Measurements from ENCODE around the gene GNS. TPM values are rescaled to one million over a fixed set of nuclear protein-coding genes. Genes with fewer than 3 reads are reported as not detected.
"Not testable (repeated sequence)": the region's sequence is repeated elsewhere in the genome, so short reads cannot be mapped to it uniquely, and the experiment has no call there.

GNS gene
- total RNA-seq, 1 donor from 2014 or later: 76.7 TPM

DNA sequence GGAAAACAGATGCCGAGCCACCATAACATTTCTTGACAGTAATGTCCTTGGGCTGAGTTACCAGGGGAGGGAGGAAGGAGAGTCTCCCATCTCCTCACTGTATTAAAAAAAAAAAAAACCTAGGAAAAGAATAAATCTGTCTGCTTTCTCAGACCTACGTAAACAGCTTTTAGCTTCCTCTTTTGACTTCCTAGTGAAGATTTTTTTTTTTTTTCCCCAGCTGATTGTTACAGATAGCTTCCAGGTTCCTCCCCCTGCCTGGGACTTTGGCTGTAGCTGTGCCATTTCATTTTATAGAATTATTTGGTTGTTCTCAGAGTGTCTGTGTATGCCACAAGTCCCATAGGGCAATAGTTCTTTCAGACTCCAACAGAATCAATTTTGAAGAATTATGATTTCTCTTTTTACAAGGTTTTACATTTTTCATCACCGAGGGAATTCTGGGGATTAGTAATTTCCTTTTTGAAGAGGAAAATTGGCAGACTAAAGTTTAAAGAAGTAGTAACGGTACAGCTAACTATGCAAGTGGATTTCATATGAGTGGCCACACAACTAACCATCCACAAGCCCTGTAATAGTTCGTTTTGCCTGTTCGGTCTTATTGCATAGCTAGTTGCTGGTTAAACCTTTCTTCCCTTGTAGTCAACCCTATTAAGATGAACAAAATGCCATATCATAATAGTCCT lies 23.1 kb upstream of the GNS start:
- H3K36me3 Mint-ChIP-seq: no peaks in the 10 kb centered on the region
- DNase-seq (ENCODE audit: extremely low spot score, unreplicated experiment): no peak
- H3K27ac Mint-ChIP-seq: no peak overlapping the region
- TF ChIP-seq, protein P1, sequence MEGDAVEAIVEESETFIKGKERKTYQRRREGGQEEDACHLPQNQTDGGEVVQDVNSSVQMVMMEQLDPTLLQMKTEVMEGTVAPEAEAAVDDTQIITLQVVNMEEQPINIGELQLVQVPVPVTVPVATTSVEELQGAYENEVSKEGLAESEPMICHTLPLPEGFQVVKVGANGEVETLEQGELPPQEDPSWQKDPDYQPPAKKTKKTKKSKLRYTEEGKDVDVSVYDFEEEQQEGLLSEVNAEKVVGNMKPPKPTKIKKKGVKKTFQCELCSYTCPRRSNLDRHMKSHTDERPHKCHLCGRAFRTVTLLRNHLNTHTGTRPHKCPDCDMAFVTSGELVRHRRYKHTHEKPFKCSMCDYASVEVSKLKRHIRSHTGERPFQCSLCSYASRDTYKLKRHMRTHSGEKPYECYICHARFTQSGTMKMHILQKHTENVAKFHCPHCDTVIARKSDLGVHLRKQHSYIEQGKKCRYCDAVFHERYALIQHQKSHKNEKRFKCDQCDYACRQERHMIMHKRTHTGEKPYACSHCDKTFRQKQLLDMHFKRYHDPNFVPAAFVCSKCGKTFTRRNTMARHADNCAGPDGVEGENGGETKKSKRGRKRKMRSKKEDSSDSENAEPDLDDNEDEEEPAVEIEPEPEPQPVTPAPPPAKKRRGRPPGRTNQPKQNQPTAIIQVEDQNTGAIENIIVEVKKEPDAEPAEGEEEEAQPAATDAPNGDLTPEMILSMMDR (conservative IDR thresholded peaks at IDR 0.05): no peak
- peaks cover 12% of the 10 kb centered on the region for H3K4me1 Mint-ChIP-seq (ENCODE audit: unreplicated experiment)
- H3K27me3 Mint-ChIP-seq: peaks cover 62% of the 10 kb centered on the region
- peak overlapping the region; percentile 91 for H3K4me3 Mint-ChIP-seq
- H3K9me3 Mint-ChIP-seq: no peaks in the 10 kb centered on the region

DNA sequence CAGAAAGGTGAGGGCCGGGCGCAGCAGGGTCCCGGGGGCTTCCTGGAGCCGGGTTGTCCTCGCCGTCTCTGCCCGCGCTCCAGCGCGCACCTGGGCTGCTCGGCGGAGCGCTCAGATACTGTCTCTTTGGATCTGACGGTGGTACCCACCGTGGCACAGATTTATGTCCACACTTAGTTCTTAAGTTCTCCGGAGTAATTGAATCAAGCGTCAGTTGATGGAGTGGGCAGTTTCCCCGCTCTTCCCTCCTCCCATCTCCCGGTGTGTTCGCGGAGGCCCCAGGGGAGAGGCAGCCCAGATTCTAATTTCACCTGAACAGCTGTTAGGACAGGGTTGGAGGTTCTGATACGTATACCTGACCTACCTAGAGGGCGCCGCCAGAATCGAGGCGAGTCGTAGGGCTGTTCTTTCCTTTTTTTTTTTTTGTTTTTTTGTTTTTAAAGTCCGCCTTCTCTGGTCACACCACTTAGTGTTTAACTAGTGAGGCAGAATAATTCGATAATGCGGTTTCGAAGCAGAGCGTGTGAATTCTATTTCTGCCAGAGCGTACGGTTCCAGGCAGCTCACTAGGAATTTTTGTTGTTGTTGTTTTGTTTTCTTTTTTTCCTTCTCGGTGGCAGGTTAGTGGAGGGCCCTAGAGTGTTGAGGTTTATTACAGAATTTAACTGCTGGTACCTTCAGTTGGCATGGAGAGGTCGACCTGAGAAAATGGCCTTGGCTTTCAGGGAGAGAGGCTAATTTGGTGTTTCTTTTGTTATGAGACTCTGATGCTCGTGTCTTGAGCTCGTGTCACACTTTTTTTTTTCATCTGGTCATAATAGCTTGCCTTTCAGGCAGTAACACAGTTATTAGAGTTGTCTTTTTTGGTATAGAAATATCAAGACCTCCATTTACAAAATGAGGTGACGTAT lies 22.3 kb upstream of the GNS start:
- Mint-ChIP-seq H3K27me3 (peaks cover 70% of the 10 kb centered on the region), H3K4me1 (ENCODE audit: unreplicated experiment) (peaks cover 12% of the 10 kb centered on the region), H3K4me3 (peak overlapping the region; percentile 91), H3K27ac (peak overlapping the region; percentile 55), H3K9me3 (no peaks in the 10 kb centered on the region), H3K36me3 (no peaks in the 10 kb centered on the region)
- no peak for DNase-seq (ENCODE audit: extremely low spot score, unreplicated experiment)
- TF ChIP-seq, protein P1 (conservative IDR thresholded peaks at IDR 0.05): no peak

DNA sequence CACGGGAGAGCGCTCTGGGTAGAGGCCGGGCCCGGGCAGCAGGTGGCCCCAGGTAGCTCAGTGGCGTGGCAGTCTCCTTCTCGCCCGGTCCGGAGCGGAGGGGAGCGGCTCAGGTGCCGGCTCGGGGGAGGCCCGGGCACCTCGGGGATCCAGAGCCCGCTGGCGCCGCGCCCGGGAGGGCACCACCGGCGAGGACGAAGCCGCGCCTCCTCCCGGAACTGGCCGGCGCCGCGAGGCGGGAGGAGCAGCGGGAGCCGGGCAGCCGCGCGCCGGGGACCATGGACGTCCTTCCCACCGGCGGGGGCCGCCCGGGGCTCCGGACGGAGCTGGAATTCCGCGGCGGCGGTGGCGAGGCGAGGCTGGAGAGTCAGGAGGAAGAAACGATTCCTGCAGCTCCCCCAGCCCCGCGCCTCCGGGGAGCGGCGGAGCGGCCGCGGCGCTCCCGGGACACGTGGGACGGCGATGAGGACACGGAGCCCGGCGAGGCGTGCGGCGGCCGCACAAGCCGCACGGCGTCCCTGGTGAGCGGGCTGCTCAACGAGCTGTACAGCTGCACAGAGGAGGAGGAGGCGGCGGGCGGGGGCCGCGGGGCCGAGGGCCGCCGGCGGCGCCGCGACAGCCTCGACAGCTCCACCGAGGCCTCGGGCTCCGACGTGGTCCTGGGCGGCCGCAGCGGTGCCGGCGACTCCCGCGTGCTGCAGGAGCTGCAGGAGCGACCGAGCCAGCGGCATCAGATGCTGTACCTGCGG lies 21.5 kb upstream of the GNS start:
- peaks cover 12% of the 10 kb centered on the region for H3K4me1 Mint-ChIP-seq (ENCODE audit: unreplicated experiment)
- H3K9me3 Mint-ChIP-seq: no peaks in the 10 kb centered on the region
- H3K36me3 Mint-ChIP-seq: no peaks in the 10 kb centered on the region
- no peak overlapping the region for H3K27ac Mint-ChIP-seq
- peak overlapping the region; percentile 84 for H3K4me3 Mint-ChIP-seq
- H3K27me3 Mint-ChIP-seq: peaks cover 78% of the 10 kb centered on the region
- DNase-seq (ENCODE audit: extremely low spot score, unreplicated experiment): no peak
- TF ChIP-seq, protein P1 (conservative IDR thresholded peaks at IDR 0.05): no peak

DNA sequence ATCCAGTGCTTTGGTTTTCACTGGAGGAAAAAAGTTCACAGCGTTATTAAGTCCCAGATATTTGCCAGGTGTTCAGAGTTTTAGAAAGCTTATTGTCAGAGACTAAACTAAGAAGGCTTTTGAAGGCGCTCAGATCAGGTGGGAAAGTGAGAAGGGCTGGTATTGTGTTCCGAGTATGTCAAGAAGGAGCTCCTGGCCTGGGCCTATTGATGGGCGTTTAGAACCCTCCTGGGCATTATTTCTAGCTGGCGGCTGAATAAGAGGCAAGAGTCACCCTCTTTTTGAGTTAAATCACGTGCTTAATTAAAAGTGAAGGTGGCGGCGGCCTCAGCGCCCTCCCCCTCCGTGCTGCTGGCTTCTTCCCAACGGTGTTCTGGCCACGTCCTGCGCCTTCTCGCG lies 20.9 kb upstream of the GNS start:
- TF ChIP-seq, protein P1 (conservative IDR thresholded peaks at IDR 0.05): no peak
- H3K9me3 Mint-ChIP-seq: no peaks in the 10 kb centered on the region
- peaks cover 12% of the 10 kb centered on the region for H3K4me1 Mint-ChIP-seq (ENCODE audit: unreplicated experiment)
- DNase-seq (ENCODE audit: extremely low spot score, unreplicated experiment): no peak
- H3K4me3 Mint-ChIP-seq: peak overlapping the region; percentile 84
- H3K27me3 Mint-ChIP-seq: peaks cover 84% of the 10 kb centered on the region
- H3K27ac Mint-ChIP-seq: peak overlapping the region; percentile 71
- no peaks in the 10 kb centered on the region for H3K36me3 Mint-ChIP-seq

DNA sequence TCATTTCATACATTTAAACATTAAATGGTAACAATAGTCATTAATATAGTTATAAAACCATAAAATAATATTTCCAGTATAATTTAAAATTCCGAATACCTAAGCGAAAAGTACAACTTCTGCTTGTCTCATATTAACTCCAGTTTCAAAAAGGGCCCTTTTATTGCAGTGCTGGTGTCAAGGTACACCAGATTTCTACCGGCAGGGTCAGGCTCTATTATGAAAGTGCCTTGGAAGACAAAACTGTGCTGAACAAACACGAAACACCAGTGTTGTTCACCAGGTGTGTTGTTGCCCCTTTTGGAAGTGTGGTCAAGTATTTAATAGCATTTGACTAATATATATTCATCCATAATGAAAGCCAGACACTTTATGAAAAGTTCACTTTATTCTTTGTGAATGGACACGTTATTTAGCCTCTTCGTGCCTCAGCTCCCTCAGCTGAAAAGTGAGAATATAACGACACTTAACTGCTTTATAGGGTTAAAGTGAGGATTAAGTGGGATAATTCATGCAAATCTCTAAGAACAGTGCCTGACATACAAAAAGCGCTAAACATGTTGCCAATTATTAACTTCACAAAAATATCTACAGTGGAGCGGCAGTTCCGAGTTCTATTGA lies 20.3 kb upstream of the GNS start:
- H3K27me3 Mint-ChIP-seq: peaks cover 83% of the 10 kb centered on the region
- DNase-seq (ENCODE audit: extremely low spot score, unreplicated experiment): no peak
- H3K9me3 Mint-ChIP-seq: no peaks in the 10 kb centered on the region
- H3K27ac Mint-ChIP-seq: no peak overlapping the region
- no peaks in the 10 kb centered on the region for H3K36me3 Mint-ChIP-seq
- TF ChIP-seq, protein P1 (conservative IDR thresholded peaks at IDR 0.05): no peak
- peaks cover 12% of the 10 kb centered on the region for H3K4me1 Mint-ChIP-seq (ENCODE audit: unreplicated experiment)
- peak overlapping the region; percentile 84 for H3K4me3 Mint-ChIP-seq

DNA sequence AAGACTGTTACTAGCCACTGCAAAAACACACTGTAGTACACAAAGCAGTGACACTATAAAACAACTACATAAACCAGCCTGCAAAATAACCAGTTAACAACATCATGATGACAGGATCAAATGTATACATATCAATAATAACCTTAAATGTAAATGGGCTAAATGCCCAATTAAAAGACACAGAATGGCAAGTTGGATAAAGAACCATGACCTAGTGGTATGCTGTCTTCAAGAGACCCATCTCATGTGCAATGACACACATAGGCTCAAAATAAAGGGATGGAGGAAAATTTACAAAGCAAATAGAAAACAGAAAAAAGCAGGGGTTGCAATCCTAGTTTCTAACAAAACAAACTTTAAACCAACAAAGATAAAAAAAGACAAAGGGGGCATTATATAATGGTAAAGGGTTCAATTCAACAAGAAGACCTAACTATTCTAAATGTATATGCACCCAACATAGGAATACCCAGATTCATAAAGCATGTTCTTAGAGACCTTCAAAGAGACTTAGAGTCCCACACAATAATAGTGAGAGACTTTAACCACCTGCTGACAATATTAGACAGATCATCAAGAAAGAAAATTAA lies 16.0 kb upstream of the GNS start:
- not testable (repeated sequence) for H3K4me1 Mint-ChIP-seq (ENCODE audit: unreplicated experiment); H3K27ac Mint-ChIP-seq; H3K36me3 Mint-ChIP-seq; H3K9me3 Mint-ChIP-seq; H3K4me3 Mint-ChIP-seq; DNase-seq (ENCODE audit: extremely low spot score, unreplicated experiment)
- peaks cover 53% of the 10 kb centered on the region for H3K27me3 Mint-ChIP-seq

Measured in type B pancreatic cell (in vitro differentiated cells).